Cerebellar cortex (tissue), 1 donor: ENCODE results near the gene FBXL19.

Experiments
- DNase-seq: peaks from one replicate; pipeline ENCODE4 v3.0.0-alpha.2; 2015; ENCODE audit warnings: low spot score

FBXL19 gene

GRCh38 chr16:30986129-30986991, 63.0 kb downstream of the FBXL19 start:
- no peak for DNase-seq

GRCh38 chr16:30987581-30988190, 64.3 kb downstream of the FBXL19 start:
- DNase-seq: no peak

- no peak for DNase-seq
Measured at GRCh38 chr16:30989469-30990047, 66.2 kb downstream of the FBXL19 start.

GRCh38 chr16:30990105-30990504, 66.7 kb downstream of the FBXL19 start:
- no peak for DNase-seq

GRCh38 chr16:30991052-30991451, 67.7 kb downstream of the FBXL19 start:
- DNase-seq: no peak

GRCh38 chr16:30992276-30992780, 69.0 kb downstream of the FBXL19 start:
- no peak for DNase-seq

- DNase-seq: no peak
Measured at GRCh38 chr16:30992931-30993816, 69.8 kb downstream of the FBXL19 start.

GRCh38 chr16:30995927-30996323, 72.6 kb downstream of the FBXL19 start:
- DNase-seq: no peak

- DNase-seq: no peak
Measured at GRCh38 chr16:30996324-30996984, 73.1 kb downstream of the FBXL19 start.

- DNase-seq: peak; percentile 63
Measured at GRCh38 chr16:30996985-30997724, 73.8 kb downstream of the FBXL19 start.

- DNase-seq: peak; percentile 41
Measured at GRCh38 chr16:30997725-30998711, 74.6 kb downstream of the FBXL19 start.
